ENCODE data around the gene BMPER.
"Not testable (repeated sequence)": the region's sequence is repeated elsewhere in the genome, so short reads cannot be mapped to it uniquely, and the experiment has no call there.

BMPER gene

DNA sequence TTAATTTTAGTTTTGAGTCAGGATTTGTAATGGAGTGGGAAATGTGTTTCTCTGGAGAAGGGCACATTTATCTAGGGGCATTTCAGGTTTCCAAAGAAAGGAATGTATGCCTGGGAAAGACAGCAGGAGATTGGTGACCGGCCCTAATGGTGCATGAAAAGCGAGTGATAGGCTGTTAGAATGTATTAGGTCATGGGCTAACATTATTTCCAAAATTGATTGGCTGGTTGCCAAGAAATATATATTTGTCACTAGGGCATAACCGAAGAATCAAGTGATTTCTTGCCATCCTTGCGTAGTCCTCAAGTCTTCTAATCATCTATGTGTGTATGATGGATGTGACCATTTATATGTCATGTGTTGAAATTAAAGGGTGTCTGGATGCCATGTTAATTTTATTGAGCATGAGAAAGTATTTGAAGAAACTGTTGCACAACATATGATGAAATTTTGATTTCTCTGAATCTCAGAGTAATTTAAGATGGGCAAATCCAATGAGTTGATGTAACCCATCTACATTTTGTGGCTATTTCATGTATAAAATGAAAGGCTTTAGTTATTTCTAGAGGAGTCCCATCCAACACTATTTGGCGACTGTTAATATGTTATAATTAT, 248.4 kb downstream of the BMPER start:
- DNase-seq, result no peak

DNA sequence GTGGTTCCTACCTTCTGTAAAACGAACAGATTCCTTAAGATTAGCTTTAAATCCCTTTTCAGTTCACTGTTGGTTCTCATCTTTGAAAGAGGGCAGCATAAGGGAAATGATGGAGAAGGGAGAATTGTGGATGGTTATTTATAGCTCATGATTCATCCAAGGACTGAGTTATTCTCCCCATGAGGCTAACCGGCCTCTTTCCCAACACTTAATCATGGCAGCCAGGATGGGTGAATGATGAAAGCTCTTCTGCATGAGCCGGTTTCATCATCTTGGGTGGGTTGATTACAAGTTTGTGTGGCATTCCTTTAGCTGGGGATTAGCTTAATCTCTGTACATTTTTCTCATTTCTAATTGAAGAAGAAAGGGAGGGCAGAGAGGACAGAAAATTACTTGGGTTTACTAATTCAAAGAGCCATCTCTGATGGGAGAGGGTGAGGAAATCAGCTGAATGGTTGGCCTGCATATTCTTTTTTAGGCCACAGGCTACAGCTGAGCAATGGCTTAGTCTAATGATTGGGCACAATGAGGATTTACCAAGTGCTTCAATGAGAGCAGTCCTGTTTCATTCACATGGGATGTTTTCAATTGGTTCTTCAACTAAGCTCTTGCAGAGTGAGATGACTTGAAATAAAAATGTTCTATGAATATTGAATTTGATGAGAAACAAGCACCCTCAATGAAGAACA, 250.0 kb downstream of the BMPER start:
- no peak for DNase-seq

GRCh38 chr7:34156336-34156735, 251.0 kb downstream of the BMPER start:
- DNase-seq, result no peak

DNA sequence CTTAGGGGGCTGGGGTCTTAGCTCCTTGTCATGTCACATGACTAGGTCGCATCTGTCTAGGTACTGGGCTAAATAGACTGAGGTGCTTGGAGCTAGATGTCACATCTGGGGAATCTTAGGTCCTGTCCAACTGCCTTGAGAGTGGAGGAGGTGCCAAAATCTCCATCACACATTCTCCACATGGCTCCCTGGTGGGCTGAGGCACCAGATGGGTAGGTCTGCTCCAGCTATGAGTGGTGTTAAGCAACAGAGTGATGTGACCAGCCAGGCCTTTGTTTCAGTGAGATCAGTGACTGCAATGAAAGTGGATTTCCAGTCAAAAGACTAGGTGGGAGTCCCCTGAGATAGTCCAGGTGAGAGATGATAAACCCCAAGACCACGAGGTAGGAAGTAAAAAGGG, 251.8 kb downstream of the BMPER start:
- DNase-seq, result no peak

GRCh38 chr7:34158368-34159153, 253.2 kb downstream of the BMPER start:
- no peak for DNase-seq

GRCh38 chr7:34160261-34160752, 255.0 kb downstream of the BMPER start:
- DNase-seq, result no peak

DNA sequence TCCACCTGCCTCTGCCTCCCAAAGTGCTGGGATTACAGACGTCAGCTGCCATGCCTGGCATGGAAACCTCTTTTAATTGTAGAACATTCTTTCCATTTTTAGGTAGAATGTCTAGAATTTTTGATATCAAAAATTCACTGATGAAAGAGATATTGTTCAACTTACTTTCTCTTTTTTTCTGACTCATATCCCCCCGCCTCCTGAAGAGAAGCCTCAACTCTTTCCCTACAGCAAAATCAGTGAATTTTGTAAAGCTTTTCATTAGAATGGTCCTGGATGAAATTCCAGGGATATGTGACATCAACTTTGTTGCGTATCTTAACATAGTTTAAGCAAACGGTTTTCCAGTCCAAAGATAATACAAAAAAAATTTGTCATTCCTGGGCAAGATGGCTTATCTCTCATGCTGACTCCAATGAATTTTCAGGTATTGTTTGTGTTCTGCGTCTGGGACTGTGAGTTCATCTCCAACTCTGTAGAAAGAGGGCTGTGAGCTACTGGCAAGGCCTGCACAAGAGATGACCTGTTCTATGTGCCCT, 256.8 kb downstream of the BMPER start:
- no peak for DNase-seq

GRCh38 chr7:34162677-34163076, 257.3 kb downstream of the BMPER start:
- no peak for DNase-seq

GRCh38 chr7:34163956-34164355, 258.6 kb downstream of the BMPER start:
- no peak for DNase-seq

- no peak for DNase-seq
These were observed 260.1 kb downstream of the BMPER start for GRCh38 chr7:34165466-34165865.

DNA sequence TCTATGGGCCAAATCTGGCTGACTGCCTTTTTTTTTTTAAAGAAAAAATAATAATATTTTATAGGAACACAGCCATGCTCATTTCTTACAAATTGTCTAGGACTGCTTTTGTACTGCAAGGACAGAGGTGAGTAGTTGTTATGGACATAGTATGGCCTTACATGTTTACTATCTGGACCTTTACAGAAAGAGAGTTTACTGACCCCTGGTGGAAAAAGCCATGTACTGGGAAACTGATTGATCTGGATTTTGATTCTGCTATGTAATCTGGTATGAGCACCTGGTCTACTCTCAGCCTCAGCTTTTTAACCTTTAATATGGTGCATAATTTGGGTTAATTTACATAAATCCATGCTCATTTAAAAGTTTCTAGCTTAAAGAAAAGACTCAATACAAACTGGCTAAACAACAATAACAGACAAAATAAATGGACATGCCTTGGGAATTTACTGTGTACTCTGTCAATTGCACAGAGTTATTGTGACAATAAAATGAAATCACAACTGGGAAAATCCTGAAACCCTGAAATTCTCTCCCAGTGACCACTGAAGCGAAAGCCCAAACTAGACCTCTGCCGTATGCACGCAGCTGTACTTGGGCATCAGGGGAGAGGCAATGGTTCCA, 260.7 kb downstream of the BMPER start:
- DNase-seq, result no peak

- no peak for DNase-seq
These were observed 262.7 kb downstream of the BMPER start for GRCh38 chr7:34168013-34168412.

DNA sequence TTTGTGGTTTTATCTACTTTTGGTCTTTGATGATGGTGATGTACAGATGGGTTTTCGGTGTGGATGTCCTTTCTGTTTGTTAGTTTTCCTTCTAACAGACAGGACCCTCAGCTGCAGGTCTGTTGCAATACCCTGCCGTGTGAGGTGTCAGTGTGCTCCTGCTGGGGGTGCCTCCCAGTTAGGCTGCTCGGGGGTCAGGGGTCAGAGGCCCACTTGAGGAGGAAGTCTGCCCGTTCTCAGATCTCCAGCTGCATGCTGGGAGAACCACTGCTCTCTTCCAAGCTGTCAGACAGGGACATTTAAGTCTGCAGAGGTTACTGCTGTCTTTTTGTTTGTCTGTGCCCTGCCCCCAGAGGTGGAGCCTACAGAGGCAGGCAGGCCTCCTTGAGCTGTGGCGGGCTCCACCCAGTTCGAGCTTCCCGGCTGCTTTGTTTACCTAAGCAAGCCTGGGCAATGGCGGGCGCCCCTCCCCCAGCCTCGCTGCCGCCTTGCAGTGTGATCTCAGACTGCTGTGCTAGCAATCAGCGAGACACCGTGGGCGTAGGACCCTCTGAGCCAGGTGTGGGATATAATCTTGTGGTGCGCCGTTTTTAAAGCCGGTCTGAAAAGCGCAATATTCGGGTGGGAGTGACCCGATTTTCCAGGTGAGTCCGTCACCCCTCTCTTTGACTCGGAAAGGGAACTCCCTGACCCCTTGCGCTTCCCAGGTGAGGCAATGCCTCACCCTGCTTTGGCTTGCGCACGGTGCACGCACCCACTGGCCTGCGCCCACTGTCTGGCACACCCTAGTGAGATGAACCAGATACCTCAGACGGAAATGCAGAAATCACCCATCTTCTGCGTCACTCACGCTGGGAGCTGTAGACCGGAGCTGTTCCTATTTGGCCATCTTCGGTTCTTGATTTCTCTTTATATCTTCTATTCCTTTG, 269.6 kb downstream of the BMPER start:
- not testable (repeated sequence) for DNase-seq

DNA sequence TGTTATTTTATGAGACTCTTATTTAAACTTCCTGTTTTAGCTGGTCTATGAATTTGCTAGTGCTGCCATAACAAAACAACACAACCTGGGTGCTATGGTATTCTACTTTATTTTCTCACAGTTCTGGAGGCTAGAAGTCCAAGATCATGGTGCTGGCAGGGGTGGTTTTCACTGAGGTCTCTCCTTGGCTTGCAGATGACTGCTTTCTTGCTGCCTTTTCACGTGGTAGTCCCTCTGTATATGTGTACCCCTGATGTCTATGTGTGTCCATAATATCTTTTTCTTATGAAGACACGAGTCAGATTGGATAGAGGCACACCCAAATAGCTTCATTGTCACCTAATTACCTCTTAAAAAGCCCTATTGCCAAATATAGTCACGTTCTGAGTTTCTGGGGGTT, 270.5 kb downstream of the BMPER start:
- no peak for DNase-seq

DNA sequence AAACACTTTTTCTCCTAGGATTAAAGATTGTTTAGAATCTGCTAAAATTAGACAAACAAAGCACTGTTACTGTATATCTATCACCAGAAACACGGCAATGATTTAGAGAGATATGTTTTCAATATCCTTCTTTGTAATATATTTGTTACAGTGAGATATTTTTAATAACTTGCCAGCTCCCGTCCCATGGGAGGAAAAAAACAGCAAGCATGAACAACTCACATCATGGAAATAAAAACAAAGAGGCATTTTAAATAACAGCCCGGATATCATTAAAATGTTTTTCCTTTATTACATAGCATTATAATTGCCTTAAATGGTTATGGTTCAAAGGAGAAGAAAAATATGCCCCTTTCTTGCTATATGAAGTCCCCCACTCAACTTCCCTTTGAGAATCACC, 272.1 kb downstream of the BMPER start:
- DNase-seq, result no peak

GRCh38 chr7:34181271-34181958, 276.1 kb downstream of the BMPER start:
- no peak for DNase-seq

DNA sequence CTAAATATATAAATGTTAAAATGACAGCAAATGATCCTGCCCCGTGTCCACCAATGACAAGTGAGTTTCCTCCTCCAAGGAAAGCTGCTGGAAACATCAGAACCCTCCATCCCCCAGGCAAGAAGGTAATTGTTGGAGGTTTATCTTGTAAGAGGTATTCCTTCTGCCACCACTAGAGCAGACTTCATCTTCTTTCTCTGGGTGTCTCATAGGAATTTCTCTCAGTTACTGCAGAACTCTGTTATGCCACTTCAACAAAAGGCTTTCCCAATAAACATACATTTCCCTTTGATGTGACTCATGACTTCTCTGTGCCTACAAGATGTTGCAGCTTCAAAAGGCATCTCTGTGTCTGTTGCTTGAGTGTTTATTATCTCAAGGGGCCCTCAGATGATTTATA, 279.1 kb downstream of the BMPER start:
- DNase-seq, result no peak

- DNase-seq, result no peak
These were observed 282.5 kb downstream of the BMPER start for GRCh38 chr7:34187798-34188307.

DNA sequence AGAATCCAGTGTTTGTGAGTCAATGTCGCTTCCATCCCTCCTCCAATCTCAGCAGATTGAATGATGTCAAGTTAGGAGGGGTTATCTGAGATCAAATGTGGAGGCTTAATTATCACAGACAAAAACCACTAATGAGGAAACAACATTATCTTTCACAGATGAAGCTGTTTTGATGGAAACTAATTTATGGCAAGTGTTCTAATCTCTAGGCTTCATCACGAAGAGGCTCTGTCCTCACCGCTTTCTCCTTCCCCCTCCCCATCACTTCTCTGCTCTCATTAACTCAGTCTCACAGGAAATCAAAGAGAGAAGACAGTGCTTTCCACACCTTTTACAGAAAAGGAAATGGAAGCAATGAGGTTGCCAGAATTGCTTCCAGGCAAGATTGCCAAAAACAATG, 283.7 kb downstream of the BMPER start:
- DNase-seq, result no peak

DNA sequence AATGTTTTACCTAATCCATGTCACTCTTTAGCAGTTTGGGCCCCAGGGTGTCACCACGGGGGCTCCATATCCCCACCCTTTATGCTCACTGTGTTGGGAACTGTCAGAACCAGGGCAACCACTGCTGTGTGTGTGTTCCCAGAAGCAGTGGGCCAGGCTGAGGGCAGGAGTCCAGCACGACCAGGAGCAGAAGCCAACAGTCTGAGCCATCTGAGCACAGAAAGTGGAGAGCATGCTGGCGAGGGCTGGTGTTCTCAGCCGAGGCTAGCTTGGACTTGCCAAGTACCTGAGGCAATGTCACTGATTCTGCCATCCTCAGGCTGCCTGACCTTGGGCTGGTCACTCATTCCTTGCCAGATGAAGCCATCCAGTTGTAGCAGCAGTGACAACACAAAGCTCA, 285.0 kb downstream of the BMPER start:
- DNase-seq, result no peak

DNA sequence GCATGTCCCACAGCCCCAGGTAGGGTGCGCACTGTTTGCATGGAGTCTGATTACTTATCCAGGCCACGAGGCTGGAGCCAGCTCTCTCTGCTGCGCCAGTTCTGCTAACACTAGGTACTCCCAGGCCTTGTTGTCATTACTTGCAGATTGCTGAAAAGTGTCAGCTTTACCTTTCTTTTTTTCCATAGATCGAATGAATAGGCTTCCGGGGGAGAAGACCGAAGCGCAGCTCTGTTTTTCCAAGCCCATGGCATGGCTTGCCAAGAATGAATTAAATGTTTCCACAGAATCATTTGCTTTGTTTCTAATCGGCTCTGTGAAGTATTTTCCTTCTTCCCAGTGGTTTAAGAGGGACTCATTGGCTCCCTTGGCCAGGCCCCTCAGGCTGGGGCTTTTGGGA, 285.8 kb downstream of the BMPER start:
- no peak for DNase-seq
